Thoracic aorta (tissue), 2 donors: ENCODE measurements around the gene SLC7A6. TPM values are rescaled to one million over a fixed set of nuclear protein-coding genes. Genes with fewer than 3 reads are reported as not detected.

Source experiments
- ATAC-seq: fragments of 150-250 bp; one replicate; pipeline ENCODE4 v1.8.0; 2017; ENCODE audit warnings: low read depth; ENCODE audit not compliant: insufficient number of reproducible peaks, low FRiP score
- DNase-seq: peaks from one replicate; pipeline ENCODE4 v3.0.0-alpha.2; 2020; ENCODE audit warnings: low spot score
- H3K27ac ChIP-seq, 2 donors: fragments of 200-600 bp; sonication (generic); 1 replicate in 1 of 2; 2 replicates in 1 of 2; pipeline ENCODE4 v1.5.1; 2016; ENCODE audit warnings: mild to moderate bottlenecking in 2 of 2, moderate library complexity in 2 of 2
- H3K27me3 ChIP-seq: fragments of 200-600 bp; sonication (generic); replicated peaks from 2 replicates; pipeline ENCODE4 v1.6.0; 2016; ENCODE audit warnings: mild to moderate bottlenecking; ENCODE audit not compliant: insufficient read depth
- H3K36me3 ChIP-seq: fragments of 200-600 bp; sonication (generic); one replicate; pipeline ENCODE4 v1.5.1; 2016
- H3K4me1 ChIP-seq, 2 donors: fragments of 200-600 bp; sonication (generic); 1 replicate in 1 of 2; 2 replicates in 1 of 2; pipeline versions ENCODE4 v1.5.1 to v1.6.0; 2016; ENCODE audit warnings: low read depth in 2 of 2, mild to moderate bottlenecking in 1 of 2; ENCODE audit not compliant: control insufficient read depth in 1 of 2
- H3K4me3 ChIP-seq: fragments of 200-600 bp; sonication (generic); 2 replicates; pipeline ENCODE4 v1.5.1; 2016; ENCODE audit warnings: mild to moderate bottlenecking
- H3K9me3 ChIP-seq: fragments of 200-600 bp; sonication (generic); 2 replicates; pipeline ENCODE4 v1.5.1; 2016
- CTCF ChIP-seq: fragments of 200-600 bp; sonication (generic); IDR thresholded peaks from one replicate; pipeline ENCODE4 v1.5.1; 2019; ENCODE audit warnings: antibody characterized with exemption
- total RNA-seq, 2 donors: library from RNA; depleted of rRNA; stranded (reverse); fragments of >200 nt; gene quantifications; one replicate each; pipeline versions ENCODE4 v1.1.0 to v1.2.3, GENCODE V29; 2016

The SLC7A6 gene
- total RNA-seq, 2 donors from 2014 or later = 92.1 to 125 TPM

GRCh38 chr16:68346892-68347480 lies 82.7 kb downstream of the SLC7A6 start:
- Histone ChIP-seq H3K4me1 (peaks cover 0 to 10% of the 10 kb centered on the region in 2 donors), H3K27me3 (no peaks in the 10 kb centered on the region), H3K27ac (no peak overlapping the region), H3K9me3 (no peaks in the 10 kb centered on the region), H3K36me3 (peaks cover 26% of the 10 kb centered on the region), H3K4me3 (no peak overlapping the region)
- TF ChIP-seq CTCF = no peak
- DNase-seq (no peak), ATAC-seq (no peak)

GRCh38 chr16:68347605-68348004 lies 83.3 kb downstream of the SLC7A6 start:
- Histone ChIP-seq H3K9me3 (no peaks in the 10 kb centered on the region), H3K4me3 (no peak overlapping the region), H3K27me3 (no peaks in the 10 kb centered on the region), H3K27ac (no peak overlapping the region), H3K36me3 (peaks cover 29% of the 10 kb centered on the region), H3K4me1 (peaks cover 0 to 10% of the 10 kb centered on the region in 2 donors)
- TF ChIP-seq CTCF = no peak
- ATAC-seq (no peak), DNase-seq (no peak)

- H3K9me3 ChIP-seq = no peaks in the 10 kb centered on the region
- no peak for DNase-seq
- no peak for ATAC-seq
- H3K27ac ChIP-seq = no peak overlapping the region
- no peak for TF ChIP-seq CTCF
- H3K36me3 ChIP-seq = peaks cover 41% of the 10 kb centered on the region
- H3K4me1 ChIP-seq = peaks cover 0 to 10% of the 10 kb centered on the region in 2 donors
- no peaks in the 10 kb centered on the region for H3K27me3 ChIP-seq
- no peak overlapping the region for H3K4me3 ChIP-seq
These were observed 84.5 kb downstream of the SLC7A6 start for GRCh38 chr16:68348639-68349445.

GRCh38 chr16:68349838-68350410 lies 85.6 kb downstream of the SLC7A6 start:
- H3K36me3 ChIP-seq = peaks cover 51% of the 10 kb centered on the region
- no peak overlapping the region for H3K4me3 ChIP-seq
- ATAC-seq (no peak), DNase-seq (no peak)
- no peak overlapping the region for H3K27ac ChIP-seq
- peaks cover 0 to 9% of the 10 kb centered on the region in 2 donors for H3K4me1 ChIP-seq
- no peaks in the 10 kb centered on the region for H3K9me3 ChIP-seq
- TF ChIP-seq CTCF = no peak
- no peaks in the 10 kb centered on the region for H3K27me3 ChIP-seq

GRCh38 chr16:68350813-68351350 lies 86.6 kb downstream of the SLC7A6 start:
- Histone ChIP-seq H3K36me3 (peaks cover 57% of the 10 kb centered on the region), H3K4me1 (no peaks in the 10 kb centered on the region), H3K9me3 (no peaks in the 10 kb centered on the region), H3K27ac (no peak overlapping the region), H3K4me3 (no peak overlapping the region), H3K27me3 (no peaks in the 10 kb centered on the region)
- DNase-seq (no peak), ATAC-seq (no peak)
- no peak for TF ChIP-seq CTCF
